ENCODE measurements around the gene SIGLEC6. TPM values are rescaled to one million over a fixed set of nuclear protein-coding genes. Genes with fewer than 3 reads are reported as not detected.

Gene SIGLEC6
- total RNA-seq, 1 experiment from 2014 or later = 0.31 TPM

- Histone ChIP-seq H3K14ac (ENCODE audit: insufficient read depth, low read length) (no peak overlapping the region), H3K4me1 (ENCODE audit: insufficient read depth, low read length) (no peaks in the 10 kb centered on the region), H3K9ac (ENCODE audit: extremely low read depth, insufficient read length, low read length) (no peak overlapping the region), H4K20me1 (ENCODE audit: control insufficient read depth, insufficient read depth, insufficient read length) (no peaks in the 10 kb centered on the region), H3K4me2 (ENCODE audit: insufficient read depth, insufficient read length, low read length) (no peak overlapping the region), H3T11ph (ENCODE audit: low read length) (no peak overlapping the region), H2BK20ac (ENCODE audit: low read depth, low read length, poor library complexity, severe bottlenecking) (no peak overlapping the region), H4K8ac (replicated peaks; ENCODE audit: insufficient read length, low read depth, low read length) (no peak overlapping the region), H3K79me2 (ENCODE audit: insufficient read depth, low read length) (no peaks in the 10 kb centered on the region), H3K56ac (ENCODE audit: insufficient read length, low read depth, low read length) (no peak overlapping the region), H3K27me3 (ENCODE audit: insufficient read depth, low read length) (no peaks in the 10 kb centered on the region), H3K79me1 (ENCODE audit: insufficient read depth, low read depth, low read length, poor library complexity, severe bottlenecking) (no peaks in the 10 kb centered on the region), H2BK5ac (ENCODE audit: insufficient read length, low read length) (no peak overlapping the region), H3K23ac (ENCODE audit: insufficient read length, low read depth, low read length) (no peak overlapping the region), H3K23me2 (ENCODE audit: insufficient read length, low read depth, low read length, poor library complexity, severe bottlenecking) (no peaks in the 10 kb centered on the region), H4K91ac (ENCODE audit: insufficient read length, low read depth, low read length) (no peak overlapping the region), H4K5ac (ENCODE audit: insufficient read length, low read depth, low read length) (no peak overlapping the region), H2AK5ac (ENCODE audit: insufficient read length, low read length) (no peak overlapping the region), H2BK12ac (ENCODE audit: insufficient read length, low read depth, low read length) (no peak overlapping the region), H2BK15ac (ENCODE audit: low read depth, low read length) (no peak overlapping the region), H3K18ac (ENCODE audit: insufficient read length, low read depth, low read length) (no peak overlapping the region), H2AFZ (ENCODE audit: low read length) (no peak overlapping the region), H2BK120ac (ENCODE audit: low read depth, low read length, poor library complexity, severe bottlenecking) (no peak overlapping the region), H3K9me3 (ENCODE audit: control insufficient read depth, low read depth, low read length) (no peaks in the 10 kb centered on the region), H3K4ac (ENCODE audit: low read depth, low read length) (no peak overlapping the region), H3K27ac (ENCODE audit: insufficient read length, low read depth, low read length) (no peak overlapping the region)
- Mint-ChIP-seq H3K4me3 (no peak overlapping the region), H3K9me3 (peaks cover 46 to 93% of the 10 kb centered on the region in 2 experiments), H3K36me3 (ENCODE audit: insufficient read depth in 1 of 3, low read depth in 3 of 3) (no peaks in the 10 kb centered on the region; a peak in 2 of 7 replicates), H3K4me1 (peaks cover 0 to 8% of the 10 kb centered on the region in 2 experiments; a peak in 2 of 4 replicates), H3K27ac (no peak overlapping the region), H3K27me3 (ENCODE audit: low read depth) (peaks cover 46% of the 10 kb centered on the region)
- no peak for DNase-seq
- no CpG with 5 or more reads among the region's 2 CpGs for WGBS (ENCODE audit: extremely low coverage, insufficient read length, low lambda C conversion rate)
- TF ChIP-seq, protein P1, sequence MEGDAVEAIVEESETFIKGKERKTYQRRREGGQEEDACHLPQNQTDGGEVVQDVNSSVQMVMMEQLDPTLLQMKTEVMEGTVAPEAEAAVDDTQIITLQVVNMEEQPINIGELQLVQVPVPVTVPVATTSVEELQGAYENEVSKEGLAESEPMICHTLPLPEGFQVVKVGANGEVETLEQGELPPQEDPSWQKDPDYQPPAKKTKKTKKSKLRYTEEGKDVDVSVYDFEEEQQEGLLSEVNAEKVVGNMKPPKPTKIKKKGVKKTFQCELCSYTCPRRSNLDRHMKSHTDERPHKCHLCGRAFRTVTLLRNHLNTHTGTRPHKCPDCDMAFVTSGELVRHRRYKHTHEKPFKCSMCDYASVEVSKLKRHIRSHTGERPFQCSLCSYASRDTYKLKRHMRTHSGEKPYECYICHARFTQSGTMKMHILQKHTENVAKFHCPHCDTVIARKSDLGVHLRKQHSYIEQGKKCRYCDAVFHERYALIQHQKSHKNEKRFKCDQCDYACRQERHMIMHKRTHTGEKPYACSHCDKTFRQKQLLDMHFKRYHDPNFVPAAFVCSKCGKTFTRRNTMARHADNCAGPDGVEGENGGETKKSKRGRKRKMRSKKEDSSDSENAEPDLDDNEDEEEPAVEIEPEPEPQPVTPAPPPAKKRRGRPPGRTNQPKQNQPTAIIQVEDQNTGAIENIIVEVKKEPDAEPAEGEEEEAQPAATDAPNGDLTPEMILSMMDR (conservative IDR thresholded peaks at IDR 0.05) = no peak
Measured at GRCh38 chr19:51529301-51529700, 2.2 kb downstream of the SIGLEC6 start.

Data from H9 (cell line).